GM19467 (cell line): ENCODE measurements around the gene ENOSF1.

ENCODE experiments used
- ATAC-seq: cut with Tn5 transposase; IDR thresholded peaks from one replicate; pipeline ENCODE4 v1.9.1; 2021; ENCODE audit warnings: mild to moderate bottlenecking, moderate library complexity; ENCODE audit not compliant: unreplicated experiment

Gene ENOSF1

GRCh38 chr18:644395-645004 lies 67.9 kb downstream of the ENOSF1 start:
- no peak for ATAC-seq

GRCh38 chr18:641224-641623 lies 71.2 kb downstream of the ENOSF1 start:
- no peak for ATAC-seq

- ATAC-seq: no peak
Observed at GRCh38 chr18:635171-635570, 77.3 kb downstream of the ENOSF1 start.

GRCh38 chr18:634551-635045 lies 77.8 kb downstream of the ENOSF1 start:
- no peak for ATAC-seq

- ATAC-seq: no peak
Observed at GRCh38 chr18:631560-631959, 80.9 kb downstream of the ENOSF1 start.

- no peak for ATAC-seq
Observed at GRCh38 chr18:629269-630150, 82.9 kb downstream of the ENOSF1 start.

GRCh38 chr18:627231-627630 lies 85.2 kb downstream of the ENOSF1 start:
- no peak for ATAC-seq

- ATAC-seq: no peak
Observed at GRCh38 chr18:623761-624620, 88.4 kb downstream of the ENOSF1 start.

GRCh38 chr18:622289-622688 lies 90.1 kb downstream of the ENOSF1 start:
- no peak for ATAC-seq

- ATAC-seq: no peak
Observed at GRCh38 chr18:621291-622043, 91.0 kb downstream of the ENOSF1 start.
